Liver (tissue), 3 donors: Measurements from ENCODE around the gene TJP3.

Source experiments
- FOXA1 ChIP-seq: IDR thresholded peaks from 2 replicates; pipeline ENCODE4 v1.6.1; 2016; ENCODE audit warnings: antibody characterized with exemption
- HNF4G ChIP-seq: IDR thresholded peaks from 2 replicates; pipeline ENCODE4 v1.6.1; 2016; ENCODE audit warnings: antibody characterized with exemption
- JUND ChIP-seq, 2 donors: IDR thresholded peaks; 2 replicates each; pipeline ENCODE4 v1.6.1; 2016; ENCODE audit warnings: antibody characterized with exemption in 2 of 2
- NR2F2 ChIP-seq: IDR thresholded peaks from 2 replicates; pipeline ENCODE4 v1.6.1; 2016; ENCODE audit warnings: antibody characterized with exemption
- RAD21 ChIP-seq, 2 donors: IDR thresholded peaks; 2 replicates each; pipeline ENCODE4 v1.6.1; 2016; ENCODE audit warnings: antibody characterized with exemption in 2 of 2, mild to moderate bottlenecking in 2 of 2
- RXRA ChIP-seq, 2 donors: IDR thresholded peaks; 2 replicates each; pipeline ENCODE4 v1.6.1; 2017 to 2018; ENCODE audit warnings: antibody characterized with exemption in 2 of 2, mild to moderate bottlenecking in 1 of 2
- TAF1 ChIP-seq: conservative IDR thresholded peaks from 2 replicates; pipeline ENCODE4 v1.6.1; 2016; ENCODE audit warnings: antibody characterized with exemption, mild to moderate bottlenecking
- YY1 ChIP-seq: IDR thresholded peaks from 2 replicates; pipeline ENCODE4 v1.6.1; 2016; ENCODE audit warnings: antibody characterized with exemption, mild to moderate bottlenecking
- TF ChIP-seq, protein P1 (sequence below): fragments of 150-350 bp; IDR thresholded peaks from 2 replicates; pipeline ENCODE4 v1.5.1; 2017; ENCODE audit warnings: improper control_type of control experiment, low read depth, low read length; ENCODE audit not compliant: missing input control
- TF ChIP-seq, protein P2 (sequence below): IDR thresholded peaks from 2 replicates; pipeline ENCODE4 v1.6.1; 2016; ENCODE audit warnings: antibody characterized with exemption
- TF ChIP-seq, protein P3 (sequence below): IDR thresholded peaks from 2 replicates; pipeline ENCODE4 v1.6.1; 2016; ENCODE audit warnings: antibody characterized with exemption
- TF ChIP-seq, protein P4 (sequence below): IDR thresholded peaks from 2 replicates; pipeline ENCODE4 v1.6.1; 2016; ENCODE audit warnings: antibody characterized with exemption, mild to moderate bottlenecking
- donor health status: healthy.
- donor health status: healthy.

DNA sequence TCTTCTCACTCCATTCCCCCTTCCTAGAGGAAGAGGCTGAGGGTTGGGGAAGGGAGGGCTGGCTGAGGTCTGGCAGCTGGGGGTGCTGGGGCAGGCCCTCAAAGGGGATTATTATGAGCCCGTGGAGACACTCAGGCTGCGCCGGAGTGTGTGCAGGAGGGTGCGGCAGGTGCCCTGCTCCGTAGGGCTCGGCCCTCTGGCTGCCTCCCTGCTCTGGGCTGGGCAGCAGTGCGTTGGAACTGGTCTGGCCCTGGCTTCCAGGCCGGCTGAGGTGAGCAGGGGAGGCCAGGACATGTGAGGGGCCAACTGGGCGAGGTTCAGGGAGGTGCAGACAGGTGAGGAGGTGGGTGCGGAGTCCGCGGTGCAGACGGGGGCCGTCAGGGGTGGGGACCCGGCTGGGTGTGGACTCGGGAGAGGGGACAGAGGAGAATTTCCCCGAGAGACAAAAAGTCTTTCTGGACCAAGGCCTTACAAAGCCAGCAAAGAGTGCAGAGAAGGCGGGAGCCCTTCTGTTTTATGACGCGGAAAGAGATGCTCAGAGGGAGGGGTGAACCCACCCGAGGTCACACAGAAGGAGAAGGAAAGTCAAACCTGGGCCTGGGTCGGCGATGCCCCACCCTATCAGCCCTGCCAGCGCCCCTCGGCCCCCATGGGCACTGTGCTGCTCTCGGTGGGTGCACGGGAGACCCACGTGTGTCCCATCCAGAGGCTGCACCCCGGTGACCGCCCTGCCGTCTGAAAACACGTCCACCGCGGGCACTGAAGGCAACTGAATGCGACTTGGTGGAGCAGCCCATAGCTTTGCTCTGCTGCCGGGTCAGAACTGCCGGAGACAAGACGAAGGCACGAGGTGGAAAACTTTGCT lies 38.9 kb upstream of the TJP3 start:
- TF ChIP-seq FOXA1 (no peak), TAF1 (no peak), RAD21 (IDR thresholded peaks at IDR 0.05) (no peak), HNF4G (no peak), NR2F2 (no peak), JUND (IDR thresholded peaks at IDR 0.05) (no peak), RXRA (IDR thresholded peaks at IDR 0.05) (no peak), YY1 (no peak)
- TF ChIP-seq, protein P1, sequence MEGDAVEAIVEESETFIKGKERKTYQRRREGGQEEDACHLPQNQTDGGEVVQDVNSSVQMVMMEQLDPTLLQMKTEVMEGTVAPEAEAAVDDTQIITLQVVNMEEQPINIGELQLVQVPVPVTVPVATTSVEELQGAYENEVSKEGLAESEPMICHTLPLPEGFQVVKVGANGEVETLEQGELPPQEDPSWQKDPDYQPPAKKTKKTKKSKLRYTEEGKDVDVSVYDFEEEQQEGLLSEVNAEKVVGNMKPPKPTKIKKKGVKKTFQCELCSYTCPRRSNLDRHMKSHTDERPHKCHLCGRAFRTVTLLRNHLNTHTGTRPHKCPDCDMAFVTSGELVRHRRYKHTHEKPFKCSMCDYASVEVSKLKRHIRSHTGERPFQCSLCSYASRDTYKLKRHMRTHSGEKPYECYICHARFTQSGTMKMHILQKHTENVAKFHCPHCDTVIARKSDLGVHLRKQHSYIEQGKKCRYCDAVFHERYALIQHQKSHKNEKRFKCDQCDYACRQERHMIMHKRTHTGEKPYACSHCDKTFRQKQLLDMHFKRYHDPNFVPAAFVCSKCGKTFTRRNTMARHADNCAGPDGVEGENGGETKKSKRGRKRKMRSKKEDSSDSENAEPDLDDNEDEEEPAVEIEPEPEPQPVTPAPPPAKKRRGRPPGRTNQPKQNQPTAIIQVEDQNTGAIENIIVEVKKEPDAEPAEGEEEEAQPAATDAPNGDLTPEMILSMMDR: no peak
- TF ChIP-seq, protein P2, sequence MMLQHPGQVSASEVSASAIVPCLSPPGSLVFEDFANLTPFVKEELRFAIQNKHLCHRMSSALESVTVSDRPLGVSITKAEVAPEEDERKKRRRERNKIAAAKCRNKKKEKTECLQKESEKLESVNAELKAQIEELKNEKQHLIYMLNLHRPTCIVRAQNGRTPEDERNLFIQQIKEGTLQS: no peak
- TF ChIP-seq, protein P3, sequence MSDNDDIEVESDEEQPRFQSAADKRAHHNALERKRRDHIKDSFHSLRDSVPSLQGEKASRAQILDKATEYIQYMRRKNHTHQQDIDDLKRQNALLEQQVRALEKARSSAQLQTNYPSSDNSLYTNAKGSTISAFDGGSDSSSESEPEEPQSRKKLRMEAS: no peak
- TF ChIP-seq, protein P4, sequence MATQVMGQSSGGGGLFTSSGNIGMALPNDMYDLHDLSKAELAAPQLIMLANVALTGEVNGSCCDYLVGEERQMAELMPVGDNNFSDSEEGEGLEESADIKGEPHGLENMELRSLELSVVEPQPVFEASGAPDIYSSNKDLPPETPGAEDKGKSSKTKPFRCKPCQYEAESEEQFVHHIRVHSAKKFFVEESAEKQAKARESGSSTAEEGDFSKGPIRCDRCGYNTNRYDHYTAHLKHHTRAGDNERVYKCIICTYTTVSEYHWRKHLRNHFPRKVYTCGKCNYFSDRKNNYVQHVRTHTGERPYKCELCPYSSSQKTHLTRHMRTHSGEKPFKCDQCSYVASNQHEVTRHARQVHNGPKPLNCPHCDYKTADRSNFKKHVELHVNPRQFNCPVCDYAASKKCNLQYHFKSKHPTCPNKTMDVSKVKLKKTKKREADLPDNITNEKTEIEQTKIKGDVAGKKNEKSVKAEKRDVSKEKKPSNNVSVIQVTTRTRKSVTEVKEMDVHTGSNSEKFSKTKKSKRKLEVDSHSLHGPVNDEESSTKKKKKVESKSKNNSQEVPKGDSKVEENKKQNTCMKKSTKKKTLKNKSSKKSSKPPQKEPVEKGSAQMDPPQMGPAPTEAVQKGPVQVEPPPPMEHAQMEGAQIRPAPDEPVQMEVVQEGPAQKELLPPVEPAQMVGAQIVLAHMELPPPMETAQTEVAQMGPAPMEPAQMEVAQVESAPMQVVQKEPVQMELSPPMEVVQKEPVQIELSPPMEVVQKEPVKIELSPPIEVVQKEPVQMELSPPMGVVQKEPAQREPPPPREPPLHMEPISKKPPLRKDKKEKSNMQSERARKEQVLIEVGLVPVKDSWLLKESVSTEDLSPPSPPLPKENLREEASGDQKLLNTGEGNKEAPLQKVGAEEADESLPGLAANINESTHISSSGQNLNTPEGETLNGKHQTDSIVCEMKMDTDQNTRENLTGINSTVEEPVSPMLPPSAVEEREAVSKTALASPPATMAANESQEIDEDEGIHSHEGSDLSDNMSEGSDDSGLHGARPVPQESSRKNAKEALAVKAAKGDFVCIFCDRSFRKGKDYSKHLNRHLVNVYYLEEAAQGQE: no peak
